ENCODE results near the gene MYBL2. TPM values are rescaled to one million over a fixed set of nuclear protein-coding genes. Genes with fewer than 3 reads are reported as not detected.

Gene MYBL2
- total RNA-seq, 1 experiment from 2014 or later: 159 TPM

GRCh38 chr20:43731927-43732326 is 65.0 kb downstream of the MYBL2 start:
- H3K27me3 Mint-ChIP-seq (ENCODE audit: low read depth): peaks cover 2% of the 10 kb centered on the region
- H3K4me1 Mint-ChIP-seq: peaks cover 11 to 14% of the 10 kb centered on the region in 2 experiments
- no peak for TF ChIP-seq CTCF (conservative IDR thresholded peaks at IDR 0.05)
- DNase-seq: no peak
- Histone ChIP-seq H3K27ac (ENCODE audit: insufficient read length, low read depth, low read length) (no peak overlapping the region), H2AFZ (ENCODE audit: low read length) (no peak overlapping the region), H3K9me3 (ENCODE audit: control insufficient read depth, low read depth, low read length) (no peaks in the 10 kb centered on the region), H2BK5ac (ENCODE audit: insufficient read length, low read length) (no peak overlapping the region), H2BK15ac (ENCODE audit: low read depth, low read length) (no peak overlapping the region), H4K5ac (ENCODE audit: insufficient read length, low read depth, low read length) (no peak overlapping the region), H3K4me2 (ENCODE audit: insufficient read depth, insufficient read length, low read length) (no peak overlapping the region), H3K27me3 (ENCODE audit: insufficient read depth, low read length) (no peaks in the 10 kb centered on the region), H3K4ac (ENCODE audit: low read depth, low read length) (no peak overlapping the region), H3K56ac (ENCODE audit: insufficient read length, low read depth, low read length) (no peak overlapping the region), H3T11ph (ENCODE audit: low read length) (no peak overlapping the region), H2BK120ac (ENCODE audit: low read depth, low read length, poor library complexity, severe bottlenecking) (no peak overlapping the region), H3K9ac (ENCODE audit: extremely low read depth, insufficient read length, low read length) (no peak overlapping the region), H2BK12ac (ENCODE audit: insufficient read length, low read depth, low read length) (no peak overlapping the region), H3K23me2 (ENCODE audit: insufficient read length, low read depth, low read length, poor library complexity, severe bottlenecking) (no peaks in the 10 kb centered on the region), H3K18ac (ENCODE audit: insufficient read length, low read depth, low read length) (no peak overlapping the region), H3K4me1 (ENCODE audit: insufficient read depth, low read length) (no peaks in the 10 kb centered on the region; the same call in 1 of the 2 replicates), H2AK5ac (ENCODE audit: insufficient read length, low read length) (no peak overlapping the region), H3K79me2 (ENCODE audit: insufficient read depth, low read length) (no peaks in the 10 kb centered on the region), H2BK20ac (ENCODE audit: low read depth, low read length, poor library complexity, severe bottlenecking) (no peak overlapping the region), H4K8ac (replicated peaks; ENCODE audit: insufficient read length, low read depth, low read length) (no peak overlapping the region), H4K20me1 (ENCODE audit: control insufficient read depth, insufficient read depth, insufficient read length) (no peaks in the 10 kb centered on the region), H3K79me1 (ENCODE audit: insufficient read depth, low read depth, low read length, poor library complexity, severe bottlenecking) (no peaks in the 10 kb centered on the region), H3K14ac (ENCODE audit: insufficient read depth, low read length) (no peak overlapping the region), H4K91ac (ENCODE audit: insufficient read length, low read depth, low read length) (no peak overlapping the region), H3K23ac (ENCODE audit: insufficient read length, low read depth, low read length) (no peak overlapping the region)
- H3K36me3 Mint-ChIP-seq (ENCODE audit: insufficient read depth in 1 of 3, low read depth in 3 of 3): no peaks in the 10 kb centered on the region
- no peak overlapping the region for H3K4me3 Mint-ChIP-seq
- no CpG with 5 or more reads among the region's 5 CpGs for WGBS (ENCODE audit: extremely low coverage, insufficient read length, low lambda C conversion rate)
- no peak overlapping the region for H3K27ac Mint-ChIP-seq
- H3K9me3 Mint-ChIP-seq: no peaks in the 10 kb centered on the region

Data from H9 (cell line).